SIG-M5 treated with dmso at 0.1 percent for 504 hours (cell line): ENCODE data around the gene TRH.

ENCODE experiments used
- DNase-seq: peaks from one replicate; lab custom pipeline; 2025; ENCODE audit not compliant: unreplicated experiment; lab: John Stamatoyannopoulos, UW

Gene TRH, protein sequence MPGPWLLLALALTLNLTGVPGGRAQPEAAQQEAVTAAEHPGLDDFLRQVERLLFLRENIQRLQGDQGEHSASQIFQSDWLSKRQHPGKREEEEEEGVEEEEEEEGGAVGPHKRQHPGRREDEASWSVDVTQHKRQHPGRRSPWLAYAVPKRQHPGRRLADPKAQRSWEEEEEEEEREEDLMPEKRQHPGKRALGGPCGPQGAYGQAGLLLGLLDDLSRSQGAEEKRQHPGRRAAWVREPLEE

DNA sequence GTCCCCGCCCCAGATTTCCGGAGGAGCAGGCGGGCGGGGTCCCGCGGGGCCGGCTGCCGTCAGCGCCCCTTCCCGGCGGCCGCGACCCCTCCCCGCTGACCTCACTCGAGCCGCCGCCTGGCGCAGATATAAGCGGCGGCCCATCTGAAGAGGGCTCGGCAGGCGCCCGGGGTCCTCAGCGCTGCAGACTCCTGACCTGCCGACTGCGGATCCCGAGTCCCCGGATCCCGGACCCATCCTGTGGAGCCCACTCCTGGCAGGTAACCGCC, at the start of gene TRH:
TRH (plus strand) TSS at position 157 of the 269 bp plus-strand sequence. CDS start 1,097 bp downstream, outside the sequence.
- no peak for DNase-seq

DNA sequence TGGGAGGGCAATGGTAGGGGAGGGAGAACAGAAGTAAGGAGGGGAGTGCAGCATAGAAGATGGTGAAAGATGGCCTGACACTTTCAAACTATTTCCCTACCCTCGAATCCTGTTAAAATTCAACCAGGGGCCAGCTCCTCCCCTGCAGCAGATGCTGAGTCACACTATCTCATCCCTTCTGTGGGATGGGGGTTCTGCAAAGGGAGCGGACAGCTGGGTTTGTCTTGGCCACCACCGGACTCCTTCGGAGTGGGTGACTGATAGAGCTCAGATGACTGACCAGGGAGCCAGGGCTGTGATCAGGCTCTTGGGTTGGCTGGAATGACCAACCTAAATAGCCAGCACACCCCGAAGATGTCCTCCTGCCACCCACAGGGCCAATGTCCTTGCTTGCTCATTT, 47.4 kb upstream of the TRH start:
- no peak for DNase-seq

DNA sequence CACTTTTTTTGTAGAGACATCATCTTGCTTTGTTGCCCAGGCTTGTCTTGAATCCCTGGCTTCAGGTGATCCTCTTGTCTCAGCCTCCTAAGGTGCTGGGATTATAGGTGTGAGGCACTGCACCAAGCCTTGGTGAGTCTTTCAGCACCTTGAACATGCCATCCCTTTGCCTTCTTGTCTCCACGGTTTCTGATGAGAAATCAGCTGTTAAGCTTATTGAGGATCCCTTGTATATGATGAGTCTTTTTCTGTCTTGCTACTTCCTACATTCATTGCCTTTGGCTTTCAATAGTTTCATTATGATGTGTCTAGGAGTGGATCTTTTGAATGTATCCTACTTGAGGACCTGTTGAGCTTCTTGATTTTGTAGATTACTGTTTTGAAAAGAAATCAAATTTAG, 45.1 kb upstream of the TRH start:
- DNase-seq: no peak

DNA sequence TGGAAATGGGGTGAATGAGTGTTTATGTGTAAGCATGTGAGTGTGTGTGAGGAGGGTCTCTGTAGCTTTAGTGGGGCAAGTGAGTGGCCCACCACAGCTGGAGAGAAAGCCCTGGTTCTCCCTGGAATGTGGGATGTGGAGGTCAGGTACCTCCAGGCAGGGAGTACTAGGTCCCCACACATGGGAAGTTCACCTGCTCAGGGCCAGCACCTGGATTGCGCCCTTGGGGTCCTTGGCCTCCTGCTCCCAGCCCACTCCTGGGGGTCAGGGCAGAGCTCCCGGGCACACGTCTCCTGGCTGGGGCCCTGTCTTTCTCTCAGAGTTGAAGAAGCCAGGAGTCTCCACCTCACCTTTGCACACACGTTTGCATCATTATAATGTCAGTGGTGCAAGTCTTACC, 41.0 kb upstream of the TRH start:
- no peak for DNase-seq

DNA sequence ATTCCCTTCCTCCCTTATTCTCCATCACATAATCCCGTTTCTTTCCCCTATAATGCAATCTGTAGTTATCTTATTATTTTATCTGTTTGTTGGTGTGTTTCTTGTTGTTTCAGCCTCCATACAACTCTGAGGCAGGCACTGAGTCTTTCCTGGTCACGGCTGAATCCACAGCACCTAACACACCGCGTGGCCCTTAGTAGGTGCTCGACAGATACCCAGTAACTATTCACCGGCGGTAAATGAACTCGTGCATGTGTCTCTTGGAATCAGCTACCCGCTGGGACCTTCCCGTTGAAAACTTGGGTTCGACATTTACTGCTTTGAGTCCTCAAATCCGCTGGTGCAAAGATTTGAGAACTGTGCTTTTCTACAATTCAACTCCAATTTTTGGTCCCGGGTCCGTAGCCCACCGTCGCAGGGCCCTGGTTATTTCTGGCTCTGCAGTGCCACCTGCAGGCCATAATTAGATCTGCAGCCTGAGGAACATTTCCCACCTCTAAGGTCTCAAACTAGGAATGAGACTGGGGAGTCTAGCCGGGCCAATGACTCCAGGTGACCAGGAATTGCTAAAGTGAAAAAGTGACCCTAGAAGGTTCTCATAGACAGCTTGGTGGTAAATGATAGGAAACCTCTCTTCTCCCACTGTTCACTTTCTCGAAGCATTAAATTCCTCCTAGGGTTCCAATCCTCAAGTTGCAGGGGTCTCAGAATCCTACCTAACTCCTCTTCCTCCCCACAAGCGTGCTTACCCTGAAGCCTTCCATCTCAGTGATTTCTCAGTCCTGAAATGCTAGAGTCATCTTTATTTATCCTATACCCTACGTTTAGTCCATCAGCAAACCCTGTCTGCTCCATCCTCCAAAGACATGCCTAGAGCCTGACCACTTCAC, 40.0 kb upstream of the TRH start:
- peak; percentile 13 for DNase-seq

DNA sequence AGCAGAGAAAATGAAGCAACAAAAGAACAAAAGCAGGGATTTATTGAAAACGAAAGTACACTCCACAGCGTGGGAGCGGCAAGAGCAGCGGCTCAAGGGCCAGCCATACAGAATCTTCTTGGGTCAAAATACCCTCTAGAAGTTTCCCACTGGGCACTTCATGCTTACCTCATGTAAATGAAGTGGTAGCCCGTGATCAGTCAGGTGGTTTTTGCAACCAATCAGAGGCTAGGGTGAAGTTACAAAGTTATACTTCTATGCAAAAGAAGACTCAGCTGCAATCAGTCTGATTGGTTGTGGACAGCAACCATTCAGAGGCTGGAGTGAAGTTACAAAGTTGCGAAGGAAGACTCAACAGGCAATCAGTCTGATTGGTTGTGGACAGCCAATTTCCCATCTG, 37.8 kb upstream of the TRH start:
- DNase-seq: peak; percentile 29

DNA sequence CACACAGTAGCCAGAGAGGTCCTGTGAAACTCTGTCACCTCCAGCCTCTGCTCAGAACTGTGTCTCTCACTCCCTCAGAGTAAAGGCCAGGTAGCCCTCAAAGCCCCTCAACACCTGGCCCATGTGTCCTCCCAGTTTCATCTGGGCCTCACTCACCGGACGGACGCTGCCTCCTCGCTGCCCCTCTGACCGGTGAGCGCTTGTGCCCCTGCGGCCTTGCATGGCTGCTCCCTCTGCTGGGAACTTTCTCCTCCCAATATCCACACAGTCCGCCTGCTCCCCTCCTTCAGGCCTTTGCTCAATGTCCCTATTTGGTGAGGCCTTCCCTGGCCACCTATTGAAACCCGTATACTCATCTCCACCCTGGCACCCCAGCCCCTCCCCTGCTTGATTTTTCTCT, 36.8 kb upstream of the TRH start:
- no peak for DNase-seq

DNA sequence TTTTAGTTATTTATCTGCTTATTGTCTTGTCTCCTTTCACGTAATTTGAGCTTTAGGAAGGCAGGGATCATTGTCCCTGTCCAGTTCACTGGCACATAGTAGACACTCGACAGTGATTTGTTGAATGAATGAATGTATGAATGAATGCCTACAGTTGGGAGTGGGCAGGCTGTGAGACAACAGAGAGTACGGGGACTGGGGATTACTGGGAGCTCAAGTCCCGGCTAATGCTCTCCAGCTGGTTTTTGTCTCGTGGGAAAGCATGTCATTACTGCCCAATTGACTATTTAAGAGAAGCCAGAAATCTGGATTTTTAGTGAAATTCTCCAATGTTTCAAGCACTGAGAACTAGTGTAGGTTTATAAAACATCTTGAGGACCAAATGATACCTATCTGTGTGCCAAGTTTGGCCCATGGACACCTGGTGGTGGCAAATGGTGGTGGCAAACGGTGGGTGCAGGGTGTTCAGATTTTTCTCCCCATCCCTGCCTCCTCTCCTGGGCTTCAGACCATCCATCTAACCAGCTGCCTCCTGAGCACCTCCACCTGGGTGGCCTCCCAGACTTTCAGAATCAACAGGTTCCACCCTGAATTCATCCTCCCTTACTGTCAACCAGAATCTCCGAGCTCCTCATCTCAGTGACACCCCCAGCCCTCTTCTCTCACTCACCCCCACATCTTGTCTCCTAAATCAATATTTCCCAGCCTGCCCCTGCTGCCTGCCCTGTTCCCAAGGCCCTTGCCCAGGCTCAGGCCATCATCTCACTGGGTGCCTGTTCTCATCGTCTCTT, 36.2 kb upstream of the TRH start:
- DNase-seq: no peak

DNA sequence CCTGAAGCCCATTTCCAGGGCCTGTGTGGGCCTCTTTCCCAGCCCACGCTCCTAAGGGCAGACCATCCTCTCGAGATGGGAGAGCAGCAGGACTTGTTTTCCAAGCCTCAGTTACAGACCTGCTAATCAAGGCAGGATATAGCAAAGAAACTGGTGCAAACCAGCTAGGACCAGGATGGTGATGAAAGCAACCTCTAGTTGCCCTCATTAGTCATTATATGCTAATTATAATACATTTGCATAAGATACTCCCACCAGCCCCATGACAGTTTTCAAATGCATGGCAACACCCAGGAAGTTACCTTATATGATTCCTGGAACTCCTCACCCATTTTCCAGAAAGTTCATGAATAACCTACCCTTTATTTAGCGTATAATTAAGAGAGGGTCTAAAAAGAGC, 34.4 kb upstream of the TRH start:
- DNase-seq: no peak

DNA sequence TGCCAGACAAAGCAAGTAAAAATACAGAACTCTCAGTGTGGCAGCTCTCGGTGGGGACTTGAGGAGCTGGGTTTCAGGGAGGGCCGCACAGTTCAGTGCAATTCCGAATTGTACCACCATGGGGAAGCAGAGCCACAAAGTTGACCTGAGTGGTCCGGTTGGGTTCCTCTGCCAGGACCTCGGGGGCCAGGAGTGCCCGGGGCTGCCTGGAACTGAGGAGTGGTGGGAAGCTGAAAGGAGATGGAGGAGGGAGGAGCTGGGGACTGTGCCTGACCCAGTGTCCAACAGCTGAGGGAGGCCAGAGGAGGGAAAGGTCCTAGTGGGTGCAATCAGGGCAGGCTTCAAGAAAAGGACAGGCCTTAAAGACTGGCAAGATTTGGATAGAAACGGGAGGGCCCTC, 32.2 kb upstream of the TRH start:
- DNase-seq: peak; percentile 58

DNA sequence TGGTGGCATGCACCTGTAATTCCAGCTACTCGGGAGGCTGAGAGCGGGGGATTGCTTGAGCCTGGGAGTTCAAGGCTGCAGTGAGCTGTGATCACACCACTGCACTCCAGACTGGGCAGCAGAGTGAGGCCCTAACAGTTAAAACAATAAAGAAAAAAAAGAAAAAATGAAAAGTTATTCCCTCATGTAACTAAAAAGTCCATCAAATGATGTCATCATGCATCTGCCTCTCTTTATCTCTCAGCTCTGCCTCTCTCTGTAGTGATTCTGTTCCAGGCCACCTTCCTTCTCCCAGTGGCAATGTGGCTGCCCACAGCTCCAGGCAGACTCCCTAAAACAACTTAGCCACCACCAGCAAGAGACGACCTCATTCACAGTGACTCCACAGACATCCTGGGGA, 31.5 kb upstream of the TRH start:
- DNase-seq: no peak

DNA sequence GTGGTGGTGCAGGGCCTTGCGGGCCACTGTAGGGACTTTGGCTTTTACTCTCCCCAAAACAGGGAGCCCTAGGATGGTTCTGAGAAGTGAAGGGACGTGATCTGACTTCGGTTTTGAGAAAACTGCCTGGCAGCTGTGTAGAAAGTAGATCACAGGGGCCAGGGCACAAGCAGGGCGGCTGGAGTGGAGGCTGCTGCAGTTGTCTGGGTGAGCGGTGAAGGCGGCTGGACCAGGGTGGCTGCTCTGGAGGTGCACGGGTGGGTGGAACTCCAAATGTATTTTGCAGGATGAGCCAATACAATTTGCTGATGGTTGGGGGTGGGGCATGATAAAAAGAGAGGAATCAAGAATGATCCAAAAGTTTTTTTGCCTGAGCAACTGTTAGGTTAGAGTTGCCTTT, 29.8 kb upstream of the TRH start:
- no peak for DNase-seq

DNA sequence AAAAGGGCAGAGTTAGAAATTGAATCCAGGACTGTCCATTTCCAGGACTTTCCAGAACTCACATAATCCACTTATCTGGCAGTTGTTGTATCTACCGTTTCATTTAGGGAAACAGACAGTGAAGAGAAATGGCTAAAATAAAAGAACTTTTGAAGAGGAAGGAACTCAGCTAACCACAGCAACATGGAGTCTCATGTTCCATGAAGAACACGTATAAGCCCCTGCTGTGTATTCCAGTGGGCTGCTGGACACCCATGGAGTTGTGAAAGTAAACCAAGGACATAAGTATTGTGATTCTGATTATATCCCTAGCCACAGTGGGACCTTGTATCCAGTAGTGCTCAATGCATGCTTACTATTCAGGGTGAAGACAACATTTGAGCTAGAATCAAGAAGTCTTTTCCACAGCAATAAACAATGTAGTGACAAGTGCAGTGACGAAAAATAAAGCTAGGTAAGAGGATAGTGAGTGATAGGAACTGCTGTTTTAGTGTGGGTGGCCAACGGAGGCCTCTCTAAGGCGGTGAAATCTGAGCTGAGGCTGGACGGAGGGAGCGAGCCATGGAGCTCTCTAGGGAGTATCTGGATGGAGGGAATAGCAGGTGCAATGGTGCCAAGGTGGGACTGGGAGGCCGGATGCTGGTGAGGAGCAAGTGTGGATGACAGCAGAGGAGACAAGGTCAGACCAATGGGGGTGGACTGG, 26.8 kb upstream of the TRH start:
- no peak for DNase-seq

DNA sequence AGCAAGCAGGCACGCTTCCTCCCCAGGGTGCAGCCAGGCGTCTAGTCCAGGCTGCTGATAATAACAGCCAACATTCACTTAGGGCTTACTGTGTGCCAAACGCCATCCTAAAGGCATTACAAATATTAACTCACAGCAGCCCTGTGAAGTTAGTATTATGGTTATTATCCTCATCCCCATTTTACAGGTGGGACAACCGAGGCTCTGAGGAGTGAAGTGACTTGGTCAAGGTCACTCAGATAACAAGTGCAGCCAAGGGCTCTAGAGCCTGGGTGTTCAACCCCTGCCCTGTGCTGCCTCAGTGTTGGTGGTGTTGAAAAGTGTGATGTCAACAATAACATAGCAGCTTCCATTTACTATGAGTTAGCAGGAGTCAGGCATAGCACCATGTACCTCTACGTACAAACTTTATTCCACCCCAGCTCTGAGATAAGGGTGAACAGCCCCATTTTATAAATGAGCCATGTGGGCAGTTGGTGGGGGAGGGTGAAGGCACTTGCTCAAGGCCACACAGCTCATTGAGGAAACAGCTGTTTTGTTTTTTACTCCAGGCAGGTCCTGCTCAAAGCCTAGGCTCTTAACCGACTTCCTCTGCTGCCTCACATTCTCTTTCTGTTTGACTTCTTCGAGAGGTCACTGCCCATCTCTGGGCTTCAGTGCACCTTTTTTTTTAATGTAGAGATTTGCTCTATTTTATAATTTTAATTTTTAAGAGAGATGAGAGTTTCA, 24.0 kb upstream of the TRH start:
- peak; percentile 48 for DNase-seq

DNA sequence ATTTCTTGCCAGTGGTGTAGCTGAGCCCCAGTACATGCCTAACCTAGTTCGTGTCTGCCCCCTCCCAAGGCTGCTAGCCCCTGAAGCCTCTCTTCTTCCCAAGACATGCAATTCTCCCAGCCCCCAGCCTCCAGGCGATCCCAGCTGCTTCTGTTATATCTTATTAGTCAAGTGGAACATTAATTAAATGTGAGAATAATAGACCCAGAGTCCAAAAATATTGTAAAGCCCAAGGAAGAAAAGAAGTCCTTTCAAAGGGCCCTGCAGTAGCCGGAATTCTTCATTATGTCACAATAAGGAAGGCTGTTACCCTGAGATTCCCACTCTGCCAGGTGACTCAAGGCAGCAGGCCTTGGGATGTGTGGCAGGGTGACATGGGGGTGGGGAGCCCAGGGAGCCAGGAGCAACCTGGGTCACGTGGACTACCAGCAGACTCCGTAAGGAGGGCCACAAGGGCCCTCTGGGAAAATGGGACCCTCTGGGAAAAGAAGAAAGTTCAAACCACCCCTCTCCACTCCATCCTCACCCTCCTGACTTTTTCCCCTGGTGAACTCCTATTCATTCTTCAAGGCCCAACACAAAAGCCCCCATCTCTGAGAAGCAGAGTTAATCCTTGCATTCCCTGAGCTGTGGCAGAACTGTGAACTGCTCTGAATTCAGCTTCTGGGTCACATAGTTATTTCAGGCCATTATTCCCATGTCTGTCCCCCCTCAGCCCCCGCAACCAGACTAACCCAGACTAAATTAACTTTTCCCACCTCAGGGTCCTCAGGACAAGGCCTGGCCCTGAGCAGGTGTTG, 21.8 kb upstream of the TRH start:
- no peak for DNase-seq

DNA sequence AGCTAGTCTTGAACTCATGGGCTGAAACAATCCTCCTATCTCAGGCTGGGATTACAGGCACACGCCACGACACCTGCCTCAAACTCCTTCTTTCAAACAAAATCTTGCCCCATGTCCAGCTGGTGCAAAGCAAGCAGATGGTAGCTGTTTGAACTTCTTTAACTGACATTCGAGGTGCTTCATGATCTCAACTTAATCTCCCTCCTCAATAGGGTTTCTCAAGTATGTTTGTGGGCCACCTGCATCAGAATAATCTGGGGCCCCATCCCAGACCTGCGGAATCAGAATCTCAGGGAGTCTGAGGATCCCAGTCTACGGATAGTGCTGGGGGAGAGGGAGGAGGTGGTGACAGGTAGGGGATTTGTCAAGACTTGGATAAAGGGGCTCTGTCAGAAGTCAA, 20.9 kb upstream of the TRH start:
- no peak for DNase-seq

DNA sequence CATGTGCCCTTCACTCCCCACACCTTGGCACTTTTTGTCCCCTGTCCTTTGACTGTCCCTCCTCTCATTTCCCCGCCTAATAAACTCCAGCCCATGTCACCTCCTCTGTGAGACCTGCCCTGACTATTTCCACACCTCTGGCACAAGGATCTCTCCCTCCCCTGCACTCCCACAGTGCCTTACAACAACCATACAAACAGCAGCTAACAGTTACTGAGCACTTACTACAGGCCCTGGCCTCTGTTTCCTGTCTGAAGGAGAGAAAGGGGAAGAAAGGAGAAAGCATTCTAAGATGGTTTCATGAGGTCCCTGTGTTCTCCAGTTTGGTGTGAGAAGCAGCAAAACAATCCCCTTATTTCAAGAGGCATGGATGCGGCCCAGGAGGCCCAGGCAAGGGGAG, 20.0 kb upstream of the TRH start:
- peak; percentile 74 for DNase-seq

DNA sequence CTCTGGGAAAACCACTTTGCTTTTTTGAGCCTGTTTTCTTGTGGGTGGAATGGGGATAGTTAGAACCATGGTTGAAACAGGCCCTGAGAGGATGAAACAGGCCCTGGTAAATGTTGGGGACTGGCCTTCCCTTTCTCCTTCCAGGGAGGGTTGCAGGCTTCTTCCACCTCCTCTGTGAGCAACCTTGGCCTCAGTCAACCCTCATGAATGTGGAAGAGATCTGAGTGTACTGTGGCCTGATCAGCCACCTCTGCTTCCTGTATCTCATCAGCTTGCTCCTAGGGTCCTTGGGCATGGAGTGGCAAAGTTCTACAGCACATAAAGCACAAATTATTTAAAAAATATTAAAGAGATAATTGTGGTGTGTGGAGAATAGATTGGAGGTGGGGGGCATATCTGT, 17.6 kb upstream of the TRH start:
- no peak for DNase-seq

DNA sequence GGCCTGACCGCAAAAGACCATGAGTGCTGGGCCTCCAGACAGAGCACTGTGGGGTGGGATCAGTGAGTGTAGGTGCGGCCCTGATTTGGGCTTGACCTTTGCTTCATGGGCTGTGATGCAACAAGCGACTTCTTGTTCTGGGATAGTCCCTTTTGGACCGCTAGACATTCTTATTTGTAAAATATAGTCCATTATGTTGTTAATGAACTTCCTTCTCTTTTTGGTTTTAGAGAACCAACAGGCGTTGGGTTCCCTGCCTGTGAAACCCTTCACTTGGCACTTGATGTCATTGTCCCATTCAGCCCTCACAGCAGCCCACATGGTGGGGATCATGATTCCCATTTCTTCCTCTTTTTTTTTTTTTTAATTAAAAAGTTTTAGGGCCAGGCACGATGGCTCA, 15.8 kb upstream of the TRH start:
- DNase-seq: no peak

DNA sequence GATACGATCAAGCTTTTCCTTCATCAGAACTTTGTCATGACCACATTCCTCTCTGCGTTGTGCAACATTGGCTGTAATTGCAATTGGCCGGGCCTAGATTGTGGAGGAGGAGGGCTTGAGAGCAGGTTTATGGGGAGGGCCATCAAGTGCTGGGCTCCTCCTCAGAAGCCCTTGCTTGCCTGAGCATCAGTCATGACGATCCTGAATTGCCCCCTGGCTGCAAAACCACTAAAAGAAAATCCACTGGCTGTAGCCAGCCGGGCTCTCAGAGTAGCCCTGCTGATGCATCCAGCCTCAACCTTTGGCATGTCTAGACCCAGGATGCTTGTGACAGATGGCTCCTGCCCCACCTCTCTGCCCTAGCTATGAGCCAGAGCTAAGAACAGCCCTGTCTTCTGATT, 13.4 kb upstream of the TRH start:
- DNase-seq: no peak
